ENCODE data around the gene CPNE5. TPM values are rescaled to one million over a fixed set of nuclear protein-coding genes. Genes with fewer than 3 reads are reported as not detected.
A peak's percentile ranks its signal among the peaks of the same experiment; 100 is the strongest.

Gene CPNE5
- total RNA-seq, 1 donor from 2014 or later, result not detected

- Histone ChIP-seq H4K20me1 (ENCODE audit: low read depth) (no peaks in the 10 kb centered on the region), H3K4me1 (peaks cover 20% of the 10 kb centered on the region), H3K36me3 (no peaks in the 10 kb centered on the region), H3K4me2 (no peak overlapping the region), H3K4me3 (no peak overlapping the region), H3K9me3 (ENCODE audit: low read depth) (no peaks in the 10 kb centered on the region), H3K79me2 (ENCODE audit: low read depth) (no peaks in the 10 kb centered on the region), H2AFZ (replicated peaks) (no peak overlapping the region), H3F3A (ENCODE audit: low read depth) (peaks cover 5% of the 10 kb centered on the region), H3K27ac (no peak overlapping the region), H3K27me3 (no peaks in the 10 kb centered on the region), H3K9ac (no peak overlapping the region)
- Mint-ChIP-seq H3K9me3 (no peaks in the 10 kb centered on the region), H3K27me3 (ENCODE audit: insufficient read depth, low read depth) (peaks cover 23% of the 10 kb centered on the region), H3K4me1 (peaks cover 67% of the 10 kb centered on the region), H3K4me3 (no peak overlapping the region), H3K27ac (peak overlapping the region; percentile 62), H3K36me3 (no peaks in the 10 kb centered on the region)
- DNase-seq (ENCODE audit: low spot score), result no peak
- no peak for TF ChIP-seq CTCF (IDR thresholded peaks at IDR 0.05)
- no peak for TF ChIP-seq EZH2phosphoT487 (IDR thresholded peaks at IDR 0.05)
- TF ChIP-seq EZH2 (IDR thresholded peaks at IDR 0.05), result no peak
Observed at GRCh38 chr6:36825452-36825851, 13.8 kb downstream of the CPNE5 start.

- peaks cover 77% of the 10 kb centered on the region for H3K4me1 Mint-ChIP-seq
- no peaks in the 10 kb centered on the region for H3K9me3 ChIP-seq (ENCODE audit: low read depth)
- no peaks in the 10 kb centered on the region for H3K27me3 ChIP-seq
- H3K9me3 Mint-ChIP-seq, result no peaks in the 10 kb centered on the region
- H3F3A ChIP-seq (ENCODE audit: low read depth), result peaks cover 5% of the 10 kb centered on the region
- TF ChIP-seq EZH2phosphoT487 (IDR thresholded peaks at IDR 0.05), result no peak
- TF ChIP-seq CTCF (IDR thresholded peaks at IDR 0.05), result no peak
- TF ChIP-seq EZH2 (IDR thresholded peaks at IDR 0.05), result no peak
- no peaks in the 10 kb centered on the region for H3K79me2 ChIP-seq (ENCODE audit: low read depth)
- no peak overlapping the region for H3K4me3 ChIP-seq
- H3K27ac ChIP-seq, result no peak overlapping the region
- no peaks in the 10 kb centered on the region for H3K36me3 Mint-ChIP-seq
- no peak overlapping the region for H3K4me2 ChIP-seq
- H3K4me1 ChIP-seq, result peaks cover 20% of the 10 kb centered on the region
- H3K36me3 ChIP-seq, result no peaks in the 10 kb centered on the region
- H3K27ac Mint-ChIP-seq, result no peak overlapping the region
- H4K20me1 ChIP-seq (ENCODE audit: low read depth), result no peaks in the 10 kb centered on the region
- H3K9ac ChIP-seq, result no peak overlapping the region
- no peak overlapping the region for H2AFZ ChIP-seq (replicated peaks)
- no peak for DNase-seq (ENCODE audit: low spot score)
- no peak overlapping the region for H3K4me3 Mint-ChIP-seq
- H3K27me3 Mint-ChIP-seq (ENCODE audit: insufficient read depth, low read depth), result peaks cover 32% of the 10 kb centered on the region
Observed at GRCh38 chr6:36824253-36824652, 15.0 kb downstream of the CPNE5 start.

- H3K36me3 ChIP-seq, result no peaks in the 10 kb centered on the region
- H3K79me2 ChIP-seq (ENCODE audit: low read depth), result no peaks in the 10 kb centered on the region
- H2AFZ ChIP-seq (replicated peaks), result no peak overlapping the region
- no peaks in the 10 kb centered on the region for H3K9me3 ChIP-seq (ENCODE audit: low read depth)
- H3K4me3 Mint-ChIP-seq, result no peak overlapping the region
- H3K4me1 Mint-ChIP-seq, result peaks cover 78% of the 10 kb centered on the region
- no peaks in the 10 kb centered on the region for H3K9me3 Mint-ChIP-seq
- peaks cover 20% of the 10 kb centered on the region for H3K4me1 ChIP-seq
- DNase-seq (ENCODE audit: low spot score), result no peak
- no peak overlapping the region for H3K27ac ChIP-seq
- no peak overlapping the region for H3K27ac Mint-ChIP-seq
- H3K36me3 Mint-ChIP-seq, result no peaks in the 10 kb centered on the region
- no peak overlapping the region for H3K4me3 ChIP-seq
- TF ChIP-seq EZH2 (IDR thresholded peaks at IDR 0.05) (no peak), CTCF (IDR thresholded peaks at IDR 0.05) (no peak), EZH2phosphoT487 (IDR thresholded peaks at IDR 0.05) (no peak)
- no peaks in the 10 kb centered on the region for H3K27me3 ChIP-seq
- peak overlapping the region; percentile 6 for H3K4me2 ChIP-seq
- H3K9ac ChIP-seq, result no peak overlapping the region
- peaks cover 5% of the 10 kb centered on the region for H3F3A ChIP-seq (ENCODE audit: low read depth)
- H4K20me1 ChIP-seq (ENCODE audit: low read depth), result no peaks in the 10 kb centered on the region
- peaks cover 32% of the 10 kb centered on the region for H3K27me3 Mint-ChIP-seq (ENCODE audit: insufficient read depth, low read depth)
Observed at GRCh38 chr6:36823421-36824096, 15.7 kb downstream of the CPNE5 start.
